GM19467 (cell line): ENCODE data around the gene FREM2.

Experiments
- ATAC-seq: cut with Tn5 transposase; IDR thresholded peaks from one replicate; pipeline ENCODE4 v1.9.1; 2021; ENCODE audit warnings: mild to moderate bottlenecking, moderate library complexity; ENCODE audit not compliant: unreplicated experiment

Gene FREM2

DNA sequence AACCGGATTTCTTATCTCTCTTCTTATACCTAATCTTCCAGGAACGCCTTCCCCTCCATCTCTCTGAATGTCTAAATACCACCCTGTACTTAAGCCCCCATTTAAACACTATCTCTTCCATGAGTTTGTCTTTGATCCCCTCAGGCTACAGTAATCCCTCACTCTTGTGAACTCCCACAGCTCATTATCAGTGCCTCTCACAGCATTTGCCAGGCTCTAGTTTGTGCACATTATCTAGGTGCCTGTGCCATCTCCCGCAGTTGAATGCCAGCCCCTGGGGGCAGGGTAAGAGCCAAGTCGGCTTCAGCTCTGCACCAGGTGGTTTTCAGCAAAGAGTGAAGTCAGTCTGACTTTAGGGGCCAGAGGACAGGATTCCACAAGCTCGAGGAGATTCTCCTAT is 71.4 kb downstream of the FREM2 start:
- ATAC-seq, result no peak

DNA sequence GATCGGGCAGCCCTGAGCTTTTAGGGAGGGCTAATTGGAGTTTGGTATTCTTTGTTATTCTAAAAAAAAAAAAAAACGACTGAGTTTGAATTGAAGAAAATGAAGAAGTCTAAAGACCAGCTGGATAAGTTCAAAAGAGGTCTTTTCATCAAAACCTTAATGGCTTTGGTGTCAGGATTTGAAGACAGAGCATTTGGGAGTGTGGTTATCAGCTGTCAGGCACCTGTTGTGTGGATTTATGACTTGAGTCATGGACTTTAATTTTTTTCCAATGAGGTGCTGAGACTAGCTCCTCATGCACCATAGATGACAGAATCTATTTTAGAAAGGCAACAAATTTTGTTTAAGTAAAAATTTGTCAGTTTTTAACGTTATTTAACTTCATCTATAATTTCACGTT is 72.5 kb downstream of the FREM2 start:
- no peak for ATAC-seq

DNA sequence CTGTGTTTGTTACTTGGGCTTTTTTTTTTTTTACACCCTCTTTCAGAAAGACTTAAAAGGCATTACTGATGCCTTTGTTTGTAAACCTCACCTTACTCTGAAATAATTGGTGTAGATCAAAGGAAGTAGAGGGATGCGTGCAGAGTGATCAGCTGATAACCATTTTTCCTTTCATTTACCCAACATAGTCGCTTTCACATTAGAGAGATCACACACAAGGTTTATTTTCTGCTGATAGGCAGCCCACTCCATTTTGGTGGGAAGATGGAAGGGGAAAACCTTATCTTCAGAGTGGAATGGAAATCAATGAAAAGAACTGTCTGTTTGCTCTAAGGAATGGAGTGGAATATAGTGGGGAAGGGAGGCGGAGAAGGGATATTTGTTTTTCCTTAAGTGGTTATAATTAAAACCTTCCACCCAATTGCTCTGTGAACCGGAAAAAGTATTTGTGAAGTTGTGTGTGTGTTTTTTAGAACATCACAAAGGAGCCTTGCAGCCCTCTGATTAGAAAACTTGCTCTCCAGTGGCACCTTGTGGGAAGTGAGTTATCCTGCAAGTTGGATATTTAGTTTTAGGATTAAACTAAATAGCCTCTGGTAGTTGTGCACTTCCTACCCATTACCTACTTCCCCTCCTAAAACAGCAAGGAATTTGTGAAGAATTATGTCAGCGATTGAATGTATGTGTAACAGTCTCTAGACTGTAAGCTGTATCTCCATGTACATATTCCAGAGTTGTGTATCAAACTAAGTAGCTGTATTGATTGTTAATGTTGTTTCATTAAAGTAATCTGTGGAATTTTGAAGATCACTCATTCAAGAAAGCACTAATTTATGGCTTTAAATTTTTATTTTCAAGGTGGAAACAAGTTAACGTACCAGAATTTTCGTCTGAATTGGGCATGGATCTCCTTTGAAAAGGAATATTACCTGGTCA is 76.8 kb downstream of the FREM2 start:
- no peak for ATAC-seq

DNA sequence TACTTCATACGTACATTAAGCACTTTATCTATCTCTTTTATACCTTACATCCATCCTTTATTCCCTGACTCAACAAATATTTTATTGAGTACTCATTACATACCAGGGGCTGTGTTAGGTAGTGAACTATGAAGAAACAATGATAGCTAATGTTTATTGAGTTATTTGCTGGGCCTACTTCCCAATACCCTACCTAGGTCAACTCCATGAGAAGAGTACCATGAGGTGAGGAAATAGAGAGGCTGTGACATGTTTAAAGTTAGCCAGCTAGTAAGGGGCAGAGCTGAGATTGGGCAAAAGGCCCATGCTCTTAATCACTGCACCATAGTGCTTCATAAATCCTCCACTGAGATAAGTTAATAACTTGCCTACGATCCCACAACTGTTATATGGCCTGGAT is 79.9 kb downstream of the FREM2 start:
- no peak for ATAC-seq

DNA sequence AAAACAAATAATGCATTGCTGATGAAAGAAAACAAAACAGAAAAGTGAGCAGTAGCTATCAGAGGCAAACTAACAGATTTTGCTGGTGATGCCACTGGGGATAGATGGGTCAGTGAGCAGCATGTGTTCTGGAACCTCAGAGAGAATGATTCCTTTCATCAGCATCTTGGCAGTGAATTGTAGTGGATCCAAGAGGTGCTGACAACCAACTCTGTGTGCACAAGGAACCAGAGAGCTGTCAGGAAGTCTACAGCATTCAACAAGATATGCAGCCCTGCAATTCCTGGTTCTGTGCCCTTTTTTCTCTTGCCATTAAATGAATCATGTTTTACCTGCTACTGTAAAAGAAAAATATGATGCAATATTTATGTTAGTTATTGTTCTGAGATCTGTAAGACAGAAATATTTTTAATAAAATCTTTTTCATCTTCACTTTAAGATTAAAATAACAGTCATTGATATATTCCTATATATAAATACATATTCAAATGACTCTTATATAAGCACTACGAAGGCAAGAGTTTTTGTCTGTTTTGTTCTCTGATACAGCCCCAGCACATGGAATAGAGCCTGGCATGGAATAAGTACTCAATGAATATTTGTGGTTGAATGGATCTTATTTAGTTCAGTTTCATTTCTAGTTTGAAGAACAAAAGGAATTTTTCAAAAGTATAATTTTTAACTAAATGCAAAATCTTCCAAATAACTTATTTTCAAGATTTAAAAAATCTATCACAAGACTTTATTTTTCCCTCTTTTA is 80.8 kb downstream of the FREM2 start:
- no peak for ATAC-seq

DNA sequence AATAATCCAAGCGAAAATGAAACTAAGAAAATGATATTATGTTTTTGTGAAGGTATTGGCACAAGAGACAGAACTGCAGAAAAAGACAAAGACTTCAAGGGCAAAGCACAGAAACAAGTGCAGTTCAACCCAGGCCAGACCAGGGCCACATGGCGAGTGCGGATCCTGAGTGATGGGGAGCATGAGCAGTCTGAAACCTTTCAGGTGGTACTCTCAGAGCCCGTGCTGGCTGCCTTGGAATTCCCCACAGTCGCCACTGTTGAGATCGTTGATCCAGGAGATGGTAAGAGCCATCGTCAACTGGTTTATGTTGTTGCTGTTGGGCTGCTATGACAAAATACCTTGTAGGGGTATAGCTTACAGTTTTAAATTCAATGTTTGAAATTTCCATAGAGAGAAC is 82.6 kb downstream of the FREM2 start:
- ATAC-seq, result no peak

DNA sequence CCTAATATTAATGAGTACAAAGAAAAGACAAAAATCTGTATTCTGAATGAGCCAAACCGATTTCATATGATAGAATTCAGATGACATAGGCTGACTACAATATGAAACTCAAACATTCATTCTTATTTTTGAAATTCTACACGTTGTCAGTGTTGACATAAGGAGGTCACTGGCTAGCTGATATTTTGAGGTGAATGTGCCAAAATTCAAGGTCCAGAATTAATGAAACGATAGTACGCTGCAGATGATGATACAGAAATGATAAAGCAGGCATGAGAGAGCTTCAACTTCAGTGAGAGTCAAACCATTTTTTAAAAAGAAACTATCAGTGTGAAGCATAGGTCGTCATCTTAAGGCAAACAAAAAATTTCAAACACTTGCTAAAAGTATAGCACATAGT is 88.2 kb downstream of the FREM2 start:
- ATAC-seq, result no peak

DNA sequence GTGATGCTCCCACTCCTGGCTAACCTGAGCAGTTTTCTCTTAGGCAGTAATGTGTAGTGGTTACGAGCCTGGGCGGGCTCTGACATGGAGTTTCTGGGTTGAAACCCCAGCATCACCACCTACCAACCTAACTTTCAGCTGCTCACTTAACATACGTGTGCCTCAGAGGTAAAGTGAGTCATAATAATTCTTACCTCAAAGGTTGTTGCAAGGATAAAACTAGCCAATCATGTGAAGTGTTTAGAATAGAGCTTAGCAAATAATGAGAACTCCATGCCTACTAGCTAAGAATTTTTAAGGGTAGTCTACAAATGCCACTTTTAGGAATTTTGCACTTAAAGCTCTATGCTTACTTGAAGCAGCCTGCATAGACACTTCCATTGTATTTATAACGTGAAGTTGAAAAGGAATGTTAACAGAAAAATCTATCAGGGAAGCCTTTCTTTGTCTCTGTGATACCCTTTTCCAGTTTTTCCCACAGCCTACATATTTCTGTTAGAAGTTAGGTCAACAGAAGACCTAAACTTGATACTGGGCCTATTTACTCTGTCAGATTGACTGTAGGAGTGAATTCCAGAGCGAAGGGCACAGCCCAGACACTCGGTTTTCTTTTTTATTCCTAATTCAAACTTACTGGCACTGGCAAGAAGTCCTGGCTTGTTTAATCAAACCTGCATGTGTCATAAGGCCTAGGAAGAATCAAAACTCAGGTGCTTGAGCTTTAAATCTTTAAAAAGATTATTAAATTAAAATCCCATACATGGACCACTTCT is 90.7 kb downstream of the FREM2 start:
- no peak for ATAC-seq

DNA sequence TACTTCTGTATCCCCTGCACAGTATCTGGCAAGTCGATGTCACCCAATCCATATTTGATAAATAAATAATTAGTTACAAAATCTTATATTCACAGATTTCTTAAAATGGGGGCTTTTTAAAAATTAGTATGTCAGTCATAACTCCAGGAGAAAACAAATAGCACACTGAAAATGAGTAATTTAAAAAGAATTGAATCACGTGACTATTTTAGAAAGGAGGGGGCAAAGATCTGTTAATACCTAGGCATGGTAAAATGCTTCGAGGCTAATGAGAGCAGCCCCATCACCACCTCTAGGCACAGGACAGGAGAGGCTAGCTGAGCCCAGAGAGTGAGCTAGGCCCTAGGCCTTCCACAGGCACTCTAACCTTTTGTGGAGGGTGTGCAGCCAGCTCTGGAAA is 94.7 kb downstream of the FREM2 start:
- ATAC-seq, result no peak

DNA sequence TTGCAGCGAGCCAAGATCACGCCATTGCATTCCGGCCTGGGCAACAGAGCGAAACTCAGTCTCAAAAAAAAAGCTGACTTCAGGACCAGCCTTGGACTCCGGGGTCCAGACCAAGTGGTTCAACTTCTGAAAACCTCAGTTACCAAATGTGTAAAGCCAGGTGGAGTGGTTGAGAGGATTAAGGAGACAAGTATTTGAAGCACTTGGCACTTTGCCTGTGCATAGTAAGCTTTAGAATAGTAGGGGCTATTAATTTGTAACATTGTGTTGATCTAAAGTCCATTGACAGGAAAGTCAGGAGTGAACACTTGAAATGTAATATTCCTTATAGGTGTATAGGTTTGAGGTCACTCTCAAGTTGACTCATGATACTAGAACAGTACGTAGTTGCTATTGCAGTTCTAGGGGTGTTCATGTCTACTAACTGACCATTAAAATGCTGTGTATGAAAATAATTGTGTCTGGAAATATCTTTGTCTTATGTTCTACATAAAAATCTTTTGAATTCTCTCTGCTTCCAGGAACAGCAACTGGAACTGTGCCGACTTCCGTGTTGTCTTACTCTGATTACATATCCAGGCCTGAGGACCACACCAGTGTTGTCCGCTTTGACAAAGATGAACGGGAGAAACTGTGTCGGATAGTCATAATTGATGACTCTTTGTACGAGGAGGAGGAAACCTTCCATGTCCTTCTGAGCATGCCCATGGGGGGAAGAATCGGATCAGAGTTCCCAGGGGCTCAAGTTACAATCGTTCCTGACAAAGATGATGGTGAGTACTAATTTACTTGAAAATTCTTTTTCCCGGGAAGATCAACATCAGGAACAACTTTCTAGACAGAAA is 97.4 kb downstream of the FREM2 start:
- ATAC-seq, result no peak

DNA sequence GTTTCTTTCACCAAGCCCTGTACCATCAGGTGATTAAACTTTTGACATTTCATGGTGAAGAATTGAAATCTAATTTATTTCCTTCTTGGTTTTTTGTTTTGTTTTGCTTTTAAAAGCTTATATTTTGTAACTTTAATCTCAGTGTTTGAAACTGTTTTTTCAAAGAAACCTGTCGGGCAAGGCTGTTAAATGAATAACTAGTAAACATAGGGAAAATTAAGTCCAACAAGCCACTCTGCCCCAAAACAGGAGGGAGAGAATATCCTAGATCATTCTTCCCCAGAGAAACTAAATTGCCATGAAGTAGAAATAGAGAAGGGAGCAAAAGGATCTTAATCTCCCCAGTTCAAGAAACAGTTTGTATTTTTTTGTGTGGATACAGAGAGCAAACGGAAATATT is 98.2 kb downstream of the FREM2 start:
- ATAC-seq, result no peak

DNA sequence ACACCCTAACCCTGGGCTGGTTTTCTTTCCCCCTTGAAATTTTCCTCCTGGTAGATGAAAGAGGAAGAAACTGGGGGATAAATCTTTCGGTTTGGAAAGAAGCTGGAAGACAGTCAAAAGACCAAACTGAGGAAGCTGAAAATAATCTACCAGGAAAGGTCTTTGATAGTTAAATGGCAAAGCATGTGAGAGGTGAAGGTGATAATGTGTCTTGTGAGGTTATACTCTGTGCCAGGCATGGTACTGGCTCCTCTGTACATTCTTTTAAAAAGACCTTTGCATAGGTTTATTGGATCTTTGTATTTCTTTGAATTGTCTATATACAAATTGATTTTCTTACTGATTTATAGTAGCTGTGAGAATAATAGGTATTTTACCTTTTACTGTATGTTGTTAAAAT is 98.6 kb downstream of the FREM2 start:
- no peak for ATAC-seq

DNA sequence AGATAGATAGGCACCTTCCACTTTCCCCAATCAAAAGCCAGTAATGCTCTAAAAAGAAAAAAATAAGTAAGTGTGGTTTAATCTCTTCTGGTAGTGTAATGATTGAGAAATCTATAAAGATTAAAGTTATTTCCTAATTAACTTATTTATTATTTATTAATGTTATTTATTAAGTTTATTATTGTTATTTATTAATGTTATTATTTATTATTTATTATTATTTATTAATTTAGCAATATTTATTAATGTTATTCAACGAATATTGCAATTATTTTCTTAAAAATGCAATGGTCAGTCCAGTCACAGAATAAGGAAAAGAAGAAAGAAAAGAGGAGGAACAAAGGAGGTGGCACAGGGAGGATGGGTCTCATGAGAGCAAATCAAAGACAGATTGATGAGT is 100.7 kb downstream of the FREM2 start:
- ATAC-seq, result no peak

DNA sequence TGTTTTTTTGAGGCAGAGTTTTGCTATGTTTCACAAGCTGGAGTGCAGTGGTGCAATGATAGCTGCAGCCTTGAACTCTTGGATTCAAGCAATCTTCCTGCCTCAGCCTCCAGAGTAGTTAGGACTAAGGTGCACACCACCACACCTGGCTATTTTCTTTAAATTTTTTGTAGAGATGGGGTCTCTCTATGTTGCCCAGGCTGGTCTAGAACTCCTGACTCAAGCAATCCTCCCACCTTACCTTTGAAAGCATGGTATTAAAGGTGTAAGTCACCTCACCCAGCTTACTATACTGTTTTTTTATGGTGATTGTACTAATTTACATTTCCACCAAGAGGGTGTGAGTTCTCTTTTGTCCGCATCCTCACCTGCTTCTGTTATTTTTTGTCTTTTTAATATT is 110.0 kb downstream of the FREM2 start:
- no peak for ATAC-seq

DNA sequence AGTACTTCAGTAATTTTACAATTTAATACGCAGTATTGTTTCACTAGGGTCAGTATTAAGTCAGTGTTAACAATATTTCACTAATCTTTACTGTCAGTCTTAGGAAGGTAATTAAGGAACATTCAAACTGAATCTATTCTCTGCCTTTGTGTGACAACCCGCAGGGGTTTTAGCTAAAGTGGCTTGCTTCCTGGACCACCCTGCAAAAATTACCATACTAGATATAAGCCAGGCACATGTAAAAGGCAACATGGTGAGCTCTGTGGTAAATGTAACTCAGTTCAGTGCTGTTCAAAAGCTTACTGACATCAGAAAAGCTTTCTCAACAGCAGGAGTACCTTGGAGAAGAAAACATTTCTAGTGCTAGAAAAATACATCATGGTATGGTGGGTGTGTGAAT is 116.7 kb downstream of the FREM2 start:
- ATAC-seq, result no peak

DNA sequence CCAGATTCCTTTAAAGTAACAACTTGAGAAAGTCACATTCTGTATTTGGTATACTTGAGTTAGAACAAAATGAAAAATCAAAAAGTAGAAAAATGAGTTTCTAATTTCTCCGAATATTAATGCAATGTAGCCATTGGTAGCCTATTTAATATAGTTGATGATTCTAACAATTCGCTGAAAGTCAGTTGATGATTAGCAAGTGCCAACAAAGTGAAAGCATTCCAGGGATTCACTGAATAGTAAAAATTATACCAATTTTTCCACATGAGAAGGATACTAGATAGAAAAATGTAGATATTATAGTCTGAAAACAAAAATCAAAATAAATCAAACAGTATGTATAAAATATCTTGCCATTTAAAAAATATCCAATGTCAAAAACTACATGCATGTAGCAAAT is 117.2 kb downstream of the FREM2 start:
- ATAC-seq, result no peak

DNA sequence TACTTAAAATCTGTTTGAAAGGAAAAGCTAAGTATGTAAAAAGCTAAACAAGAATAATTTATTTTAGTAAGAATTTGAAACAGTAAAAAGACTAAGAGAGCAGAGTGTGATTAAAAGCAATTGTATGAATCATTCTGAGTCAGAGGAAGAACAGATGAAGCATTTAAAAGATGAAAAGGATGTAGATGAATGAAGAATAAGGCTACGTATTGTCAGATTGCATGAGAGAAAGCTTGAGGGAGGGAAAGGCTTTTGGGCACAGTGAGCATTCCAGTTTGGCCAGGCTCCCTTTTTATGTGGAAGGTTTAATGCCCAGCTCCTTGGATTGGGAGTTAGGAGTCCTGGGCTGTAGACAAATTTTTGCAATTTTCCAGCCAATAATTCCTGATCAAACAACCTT is 117.7 kb downstream of the FREM2 start:
- ATAC-seq, result no peak

DNA sequence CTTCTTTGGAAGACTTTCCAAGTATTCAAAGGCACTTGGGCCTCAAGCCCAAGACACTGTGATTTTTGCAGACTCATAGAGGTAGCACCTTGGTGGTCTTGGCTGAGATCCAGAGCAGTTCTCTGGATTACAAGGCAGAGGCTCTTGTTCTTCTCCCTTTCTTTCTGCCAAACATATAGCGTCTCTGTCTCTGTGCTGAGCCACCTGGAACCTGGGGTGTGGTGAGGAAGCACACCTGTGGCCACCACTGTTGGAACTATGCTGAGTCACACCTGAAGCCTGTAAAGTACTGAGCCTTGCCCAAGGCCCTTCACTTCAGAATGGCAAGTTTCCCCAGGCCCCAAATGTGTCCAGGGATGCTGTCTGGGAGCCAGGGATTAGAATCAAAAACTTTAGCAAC is 127.5 kb downstream of the FREM2 start:
- ATAC-seq, result no peak

DNA sequence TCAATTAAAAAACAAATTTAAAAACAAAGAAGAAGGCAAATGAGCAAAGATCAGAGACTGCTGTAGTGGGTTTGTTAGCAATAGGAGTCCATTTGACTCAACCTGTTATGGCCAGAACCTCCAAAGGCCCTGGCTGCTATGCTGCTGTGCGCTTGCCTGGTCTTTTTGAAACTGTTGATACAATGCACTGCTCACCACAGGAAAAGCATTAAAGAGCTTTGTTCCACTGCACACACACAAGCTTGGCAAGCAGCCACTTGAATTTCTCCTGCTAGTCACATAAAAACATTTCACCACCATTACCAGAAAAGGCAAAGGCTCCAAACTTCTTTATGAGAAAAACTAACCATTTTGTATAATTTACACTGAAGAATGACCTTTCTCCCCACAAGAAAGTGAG is 132.2 kb downstream of the FREM2 start:
- no peak for ATAC-seq

DNA sequence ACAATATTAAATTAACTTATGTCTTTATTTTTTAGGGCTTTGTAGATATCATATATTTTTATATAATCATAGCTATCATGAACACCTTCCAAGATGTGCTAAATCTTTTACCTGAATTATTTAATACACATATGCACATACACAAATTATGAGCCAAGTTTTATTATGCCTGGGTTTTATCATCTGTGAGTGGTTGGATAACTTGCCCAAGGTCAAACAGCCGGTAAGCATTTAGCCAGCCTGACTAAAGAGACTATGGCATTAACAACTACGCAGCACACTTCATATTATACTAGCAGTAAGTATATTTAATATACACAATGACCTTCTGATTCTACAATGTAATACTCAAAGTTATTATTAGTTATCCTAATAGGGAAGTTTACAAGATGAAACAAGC is 132.7 kb downstream of the FREM2 start:
- no peak for ATAC-seq
